IMR-90 (cell line): ENCODE results near the gene ZNF362. TPM values are rescaled to one million over a fixed set of nuclear protein-coding genes. Genes with fewer than 3 reads are reported as not detected.

Experiments used
- ATAC-seq: fragments of 200-7000 bp; cut with Tn5 transposase; 2 replicates; pipeline ENCODE4 v1.9.1; 2020; ENCODE audit warnings: low read depth, mild to moderate bottlenecking, moderate library complexity
- BruUV-seq: library from RNA; stranded (reverse); fragments of 400-500 nt; replicated peaks from 2 replicates; lab custom pipeline; 2021; lab: Mats Ljungman, UMichigan
- CTCF ChIA-PET: fragments of 300-600 bp; formaldehyde crosslinking; extraction: SDS; loops from one replicate; lab custom pipeline; 2021; ENCODE audit warnings: antibody characterized with exemption; lab: Yijun Ruan, JAX
- POLR2A ChIA-PET: fragments of 300-600 bp; sonication (Branson Sonifier 250); formaldehyde crosslinking; loops from one replicate; lab custom pipeline; 2022; ENCODE audit warnings: antibody characterized with exemption; ENCODE audit not compliant: unreplicated experiment; lab: Charles Lee
- DNase-seq: peaks from one replicate; pipeline ENCODE4 v3.0.0; 2013
- H2AFZ ChIP-seq: replicated peaks from 2 replicates; pipeline ENCODE3; 2013; ENCODE audit warnings: low read length, mild to moderate bottlenecking; ENCODE audit not compliant: poor library complexity
- H2AK5ac ChIP-seq: 2 replicates; pipeline ENCODE4 v1.6.1; 2013; ENCODE audit warnings: low read depth, low read length, inconsistent platforms
- H2AK9ac ChIP-seq: replicated peaks from 2 replicates; pipeline ENCODE3; 2013; ENCODE audit warnings: mild to moderate bottlenecking, low read depth, low read length, moderate library complexity; ENCODE audit not compliant: poor library complexity
- H2BK120ac ChIP-seq: 2 replicates; pipeline ENCODE4 v1.6.1; 2013; ENCODE audit warnings: low read depth, low read length, inconsistent platforms
- H2BK15ac ChIP-seq: 3 replicates; pipeline ENCODE4 v1.6.1; 2013; ENCODE audit warnings: low read depth, low read length, inconsistent platforms
- H2BK20ac ChIP-seq: 2 replicates; pipeline ENCODE4 v1.6.1; 2013; ENCODE audit warnings: low read depth, mild to moderate bottlenecking, inconsistent platforms, low read length, moderate library complexity
- H2BK5ac ChIP-seq: 2 replicates; pipeline ENCODE4 v1.6.1; 2013; ENCODE audit warnings: mild to moderate bottlenecking, low read depth, low read length, inconsistent platforms; ENCODE audit not compliant: poor library complexity, severe bottlenecking
- H3K14ac ChIP-seq: replicated peaks from 2 replicates; pipeline ENCODE4 v1.6.1; 2013; ENCODE audit warnings: low read depth, low read length, inconsistent platforms
- H3K18ac ChIP-seq: 2 replicates; pipeline ENCODE4 v1.6.1; 2013; ENCODE audit warnings: low read depth, low read length, control low read depth
- H3K23ac ChIP-seq: 2 replicates; pipeline ENCODE4 v1.6.1; 2013; ENCODE audit warnings: low read depth, low read length, inconsistent platforms
- H3K27ac ChIP-seq: 2 replicates; pipeline ENCODE4 v1.5.1; 2013; ENCODE audit warnings: mild to moderate bottlenecking, control low read depth, low read length; ENCODE audit not compliant: insufficient read depth
- H3K27me3 ChIP-seq: 2 replicates; pipeline ENCODE4 v1.6.1; 2013; ENCODE audit warnings: low read length; ENCODE audit not compliant: control insufficient read depth, insufficient read depth
- H3K36me3 ChIP-seq: 2 replicates; pipeline ENCODE4 v1.6.1; 2013; ENCODE audit warnings: low read length, mixed read lengths; ENCODE audit not compliant: control insufficient read depth, insufficient read depth
- H3K4ac ChIP-seq: 2 replicates; pipeline ENCODE4 v1.6.1; 2013; ENCODE audit warnings: low read depth, low read length, inconsistent platforms
- H3K4me1 ChIP-seq: 2 replicates; pipeline ENCODE4 v1.6.1; 2013; ENCODE audit warnings: low read length, mixed read lengths; ENCODE audit not compliant: control insufficient read depth, insufficient read depth
- H3K4me2 ChIP-seq: 2 replicates; pipeline ENCODE4 v1.6.1; 2013; ENCODE audit warnings: low read depth, mild to moderate bottlenecking, control low read depth, low read length, moderate library complexity
- H3K4me3 ChIP-seq: 2 replicates; pipeline ENCODE4 v1.5.1; 2013; ENCODE audit warnings: low read depth, mild to moderate bottlenecking, control low read depth, low read length, moderate library complexity; ENCODE audit not compliant: insufficient read depth
- H3K56ac ChIP-seq: 2 replicates; pipeline ENCODE4 v1.6.1; 2013; ENCODE audit warnings: low read length, inconsistent platforms; ENCODE audit not compliant: insufficient read depth; ENCODE audit errors: extremely low read depth
- H3K79me1 ChIP-seq, 2 experiments: 2 replicates each; pipeline ENCODE4 v1.6.1; 2013; ENCODE audit warnings: low read length in 2 of 2, inconsistent platforms in 1 of 2, low read depth in 1 of 2
- H3K9ac ChIP-seq: 2 replicates; pipeline ENCODE4 v1.6.1; 2013; ENCODE audit warnings: low read depth, low read length, control low read depth
- H3K9me1 ChIP-seq: 2 replicates; pipeline ENCODE4 v1.6.1; 2013; ENCODE audit warnings: low read length, inconsistent platforms; ENCODE audit not compliant: insufficient read depth
- H3K9me3 ChIP-seq: 2 replicates; pipeline ENCODE4 v1.6.1; 2013; ENCODE audit warnings: low read length; ENCODE audit not compliant: control insufficient read depth, insufficient read depth
- H4K20me1 ChIP-seq: 2 replicates; pipeline ENCODE4 v1.6.1; 2013; ENCODE audit warnings: low read length, inconsistent platforms; ENCODE audit not compliant: insufficient read depth
- H4K5ac ChIP-seq: 2 replicates; pipeline ENCODE4 v1.6.1; 2013; ENCODE audit warnings: mild to moderate bottlenecking, low read depth, low read length, control low read depth
- H4K8ac ChIP-seq, 2 experiments: 2 replicates each; pipeline ENCODE4 v1.6.1; 2013; ENCODE audit warnings: low read depth in 2 of 2, low read length in 2 of 2, control low read depth in 1 of 2, inconsistent platforms in 1 of 2
- H4K91ac ChIP-seq: 2 replicates; pipeline ENCODE4 v1.6.1; 2013; ENCODE audit warnings: low read depth, low read length, inconsistent platforms; ENCODE audit not compliant: insufficient read depth
- CTCF ChIP-seq: conservative IDR thresholded peaks from 2 replicates; pipeline ENCODE4 v1.5.1; 2012; ENCODE audit warnings: mild to moderate bottlenecking, low read depth, low read length, improper control_type of control experiment
- WGBS, 2 experiments: methylation state at CpG; one replicate each; pipeline versions ENCODE4 v1.1.5 to v1.1.7; 2013; ENCODE audit warnings: missing lambda C conversion rate in 2 of 2; ENCODE audit not compliant: insufficient read length in 1 of 2; ENCODE audit errors: extremely low coverage in 2 of 2; 5-methylcytosine and 5-hydroxymethylcytosine counted together
- dilution Hi-C: fragments of 300-500 bp; cut with HindIII; formaldehyde crosslinking; loops from one replicate; pipeline ENCODE4 v1.14.3; 2018; ENCODE audit warnings: low sequenced_read_pairs; ENCODE audit not compliant: unreplicated experiment
- in situ Hi-C: fragments of 300-500 bp; cut with MboI; formaldehyde crosslinking; loops from 3 replicates; pipeline ENCODE4 v1.14.3; 2019; ENCODE audit warnings: low sequenced_read_pairs, inconsistent platforms, mixed read lengths
- intact Hi-C: fragments of 100-400 bp; cut with micrococcal nuclease; formaldehyde crosslinking; loops from 2 replicates; pipeline ENCODE4 v1.10.0; 2022
- polyA plus RNA-seq, 3 experiments: library from polyadenylated mRNA; depleted of rRNA; stranded (reverse); fragments of >200 nt; gene quantifications; 2 replicates each; pipeline ENCODE4 v1.2.3, GENCODE V29; 2012; ENCODE audit warnings: low replicate concordance in 1 of 3
- total RNA-seq: library from RNA; depleted of rRNA; stranded (reverse); fragments of >200 nt; gene quantifications from 2 replicates; pipeline ENCODE4 v1.2.3, GENCODE V29; 2012

Gene ZNF362
- total and polyA plus RNA-seq, 2 of the 4 experiments (the other 2 are of a cell fraction): 5.7 to 12.9 TPM

- 60% methylated on average over 2 of the region's 70 CpGs; no CpG with 5 or more reads in 1 of the 2 experiments for WGBS, 2 experiments
- Histone ChIP-seq H4K5ac (peak overlapping the region; percentile 27), H3K36me3 (no peaks in the 10 kb centered on the region), H3K56ac (no peak overlapping the region; the same call in 1 of the 2 replicates), H3K14ac (no peak overlapping the region), H4K8ac (peak overlapping the region; percentile 78 to 81; a peak in 3 of 4 replicates), H4K20me1 (0 out of 2 replicates have a peak, but pooled peaks cover 4% of the 10 kb centered on the region), H2AK9ac (peak overlapping the region; percentile 4), H4K91ac (no peak overlapping the region; the same call in 1 of the 2 replicates), H3K18ac (no peak overlapping the region; the same call in 1 of the 2 replicates), H3K27me3 (peaks cover 9% of the 10 kb centered on the region), H3K9me1 (peaks cover 26% of the 10 kb centered on the region), H3K4me3 (peak overlapping the region; percentile 59), H2BK120ac (no peak overlapping the region), H2BK5ac (peak overlapping the region; percentile 32), H3K23ac (peak overlapping the region; percentile 55; the same call in 1 of the 2 replicates), H3K27ac (peak overlapping the region; percentile 52), H2AFZ (peak overlapping the region; percentile 89), H3K4me2 (peak overlapping the region; percentile 40), H2BK20ac (no peak overlapping the region), H2BK15ac (no peak overlapping the region), H3K9ac (peak overlapping the region; percentile 39), H2AK5ac (no peak overlapping the region), H3K9me3 (0 out of 2 replicates have a peak, but pooled peaks cover 2% of the 10 kb centered on the region), H3K4me1 (peaks cover 15% of the 10 kb centered on the region), H3K4ac (peak overlapping the region; percentile 25), H3K79me1 (peaks cover 19 to 32% of the 10 kb centered on the region in 2 experiments)
- ATAC-seq (peak; percentile 16), DNase-seq (peak; percentile 15)
- ChIA-PET POLR2A (no interaction called here), CTCF (no interaction called here)
- intact Hi-C loops: loop anchor here (5.0 kb wide), 1 partner anchor 158 kb away; no protein-coding TSS in a partner anchor
- dilution Hi-C loops: no loop called here
- in situ Hi-C loops: no loop called here
- TF ChIP-seq CTCF: no peak
- no TSS peak for BruUV-seq
These were observed 708 bp upstream of the ZNF362 start for GRCh38 chr1:33255347-33256220.
